Pons (tissue), 1 donor: Measurements from ENCODE around the gene MED31.
"Not testable (repeated sequence)": the region's sequence is repeated elsewhere in the genome, so short reads cannot be mapped to it uniquely, and the experiment has no call there.

Source experiments
- DNase-seq: peaks from one replicate; pipeline ENCODE4 v3.0.0-alpha.2; 2016; ENCODE audit warnings: low spot score

The MED31 gene

DNA sequence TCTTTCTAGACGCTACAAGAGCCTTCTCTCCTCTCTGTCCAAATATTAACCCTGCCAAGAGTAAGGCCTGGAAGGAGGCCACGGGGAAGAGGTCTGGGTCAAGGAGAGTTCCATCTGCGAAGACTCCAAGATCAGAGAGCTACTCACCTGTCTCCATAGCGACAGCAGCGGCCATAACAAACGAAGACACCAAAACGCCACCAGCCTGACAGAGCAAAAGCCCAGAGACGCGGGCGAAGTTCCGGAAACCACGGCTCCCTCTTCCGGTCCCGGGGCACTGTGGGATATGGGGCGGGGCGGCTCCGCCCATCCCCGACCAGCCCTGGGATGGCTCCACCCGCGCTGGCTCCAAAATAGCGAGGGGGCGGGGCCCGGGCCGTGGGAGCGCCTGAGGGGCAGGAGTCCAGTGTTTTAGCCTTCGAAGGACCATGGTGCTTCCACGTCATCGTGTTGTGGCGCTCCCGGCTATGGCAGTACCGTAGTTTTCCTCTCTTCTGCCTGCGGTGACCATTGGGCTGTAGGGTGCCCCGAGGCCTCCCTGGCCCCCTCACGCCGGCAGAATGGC is at the start of gene MED31, which contains the start of gene C17orf100:
MED31 (minus strand) TSS at position 252 of the 565 bp plus-strand sequence; CDS start at position 175, 77 bp downstream.
C17orf100 (plus strand) TSS at position 409 of the 565 bp plus-strand sequence; CDS start at position 561, 152 bp downstream.
- DNase-seq = peak; percentile 85

DNA sequence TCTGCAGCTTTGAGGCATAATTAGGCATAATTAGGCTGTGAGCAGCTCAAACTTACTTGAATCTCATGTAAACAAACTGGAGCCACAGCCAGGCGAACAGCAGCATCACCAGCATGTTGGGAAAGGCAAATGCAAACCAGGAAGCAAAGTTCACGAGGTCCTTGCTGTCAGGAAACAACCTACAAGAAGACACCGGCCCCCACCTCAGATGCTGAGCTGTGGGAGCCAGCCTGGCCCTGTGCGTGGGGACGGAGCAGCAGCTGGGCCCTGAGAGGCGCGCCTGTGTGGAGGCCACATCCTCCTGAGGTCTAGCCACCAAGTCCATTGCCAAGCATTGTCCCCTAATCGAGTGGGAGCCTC is 49.5 kb upstream of the MED31 start:
- DNase-seq = no peak

DNA sequence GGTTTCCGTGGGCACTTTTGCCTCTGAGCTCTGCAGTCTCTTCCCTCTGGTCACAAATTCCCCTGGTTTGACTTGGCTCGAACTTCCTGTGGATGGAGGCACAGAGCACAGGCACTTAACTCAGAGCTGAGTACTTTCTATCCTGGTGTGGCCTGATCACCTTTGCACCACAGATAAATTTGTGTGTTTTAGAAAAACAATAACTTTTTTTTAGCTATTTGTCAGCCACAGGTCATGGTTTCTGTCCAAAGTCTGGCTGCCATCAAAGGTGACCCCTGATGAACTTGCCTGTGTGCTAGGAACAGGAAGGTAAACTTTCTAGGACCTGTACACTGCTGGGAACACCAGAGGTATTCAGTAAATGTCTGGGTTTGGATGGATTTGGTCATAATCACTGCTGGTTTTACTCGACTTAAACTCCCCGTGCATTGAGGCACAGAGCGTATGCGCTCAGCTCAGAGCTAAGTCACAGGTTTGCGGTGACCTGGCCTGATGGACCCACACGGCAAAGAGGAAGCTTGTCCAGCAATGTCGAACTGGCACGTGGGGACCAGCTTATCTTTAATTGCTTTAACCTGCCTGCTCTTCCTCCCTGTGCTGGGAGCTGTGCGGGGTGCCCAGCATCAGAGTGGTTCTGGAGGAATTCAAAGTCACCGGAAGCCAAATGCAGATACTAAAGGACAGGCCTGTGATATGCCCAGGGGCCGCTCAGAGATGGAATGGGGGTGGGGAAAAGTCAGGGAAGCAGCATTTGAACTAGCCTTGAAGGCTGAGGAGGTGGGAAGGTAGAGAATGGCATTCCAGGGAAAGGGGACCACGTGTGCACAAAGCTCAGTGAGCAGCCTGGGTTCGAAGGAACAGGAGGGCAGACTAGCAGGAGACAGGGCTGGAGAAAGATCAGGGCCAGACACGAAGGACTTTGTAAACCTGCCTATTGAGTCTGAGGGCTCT is 48.9 kb upstream of the MED31 start:
- no peak for DNase-seq

DNA sequence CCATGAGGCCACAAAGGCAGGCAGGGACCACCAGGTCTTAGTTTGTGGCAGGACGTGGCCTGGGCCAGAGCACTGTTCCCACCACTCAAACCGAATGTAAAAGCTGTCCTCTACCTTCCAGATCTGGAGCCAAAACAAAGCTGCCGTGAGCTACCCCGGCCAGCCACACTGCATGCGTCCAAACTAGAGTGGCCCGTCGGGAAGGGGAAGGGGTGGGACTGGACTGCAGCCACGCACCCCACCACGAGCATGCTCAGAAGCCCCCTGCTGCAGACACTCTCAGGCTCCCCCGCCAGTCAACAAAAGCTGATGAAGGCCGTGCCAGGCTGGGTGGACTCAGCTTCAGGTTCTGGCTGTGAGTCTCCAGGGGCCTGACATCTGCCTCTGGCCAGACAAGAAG is 46.6 kb upstream of the MED31 start:
- no peak for DNase-seq

DNA sequence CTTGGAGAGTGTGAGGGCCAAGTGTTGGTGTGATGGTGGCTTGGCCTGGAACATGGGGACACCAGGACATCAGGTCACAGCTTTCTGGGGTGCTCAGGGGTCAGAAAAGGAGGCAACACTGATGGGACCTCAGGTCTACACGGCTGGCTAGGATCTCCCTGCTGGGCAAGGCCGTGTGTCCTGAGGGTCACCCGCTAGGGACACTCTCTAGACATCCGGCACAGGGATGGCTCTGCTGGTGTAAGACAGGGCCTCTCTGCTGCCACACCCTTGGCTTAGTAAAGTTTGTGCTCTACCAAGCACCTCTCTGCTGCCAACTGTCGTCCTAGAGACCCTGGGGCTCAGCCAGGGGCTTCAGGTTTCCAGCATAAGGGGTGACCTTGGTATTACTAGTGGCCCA is 45.5 kb upstream of the MED31 start:
- no peak for DNase-seq

DNA sequence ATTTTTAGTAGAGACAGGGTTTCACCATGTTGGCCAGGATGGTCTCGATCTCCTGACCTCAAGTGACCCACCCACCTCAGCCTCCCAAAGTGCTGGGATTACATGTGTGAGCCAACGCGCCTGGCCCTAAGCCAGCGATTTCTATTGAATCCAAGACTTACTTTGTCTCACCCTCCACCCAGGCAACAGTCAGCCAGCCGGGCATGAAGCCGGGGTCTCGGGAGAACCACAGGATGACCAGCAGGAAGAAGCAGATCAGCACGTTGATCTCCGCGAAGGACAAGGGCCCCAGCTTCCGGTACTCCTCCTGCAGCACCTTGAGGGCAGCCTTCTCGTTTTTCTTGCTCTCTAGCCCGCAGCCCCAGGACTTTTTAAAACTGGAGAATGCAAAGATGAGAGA is 44.2 kb upstream of the MED31 start:
- no peak for DNase-seq

DNA sequence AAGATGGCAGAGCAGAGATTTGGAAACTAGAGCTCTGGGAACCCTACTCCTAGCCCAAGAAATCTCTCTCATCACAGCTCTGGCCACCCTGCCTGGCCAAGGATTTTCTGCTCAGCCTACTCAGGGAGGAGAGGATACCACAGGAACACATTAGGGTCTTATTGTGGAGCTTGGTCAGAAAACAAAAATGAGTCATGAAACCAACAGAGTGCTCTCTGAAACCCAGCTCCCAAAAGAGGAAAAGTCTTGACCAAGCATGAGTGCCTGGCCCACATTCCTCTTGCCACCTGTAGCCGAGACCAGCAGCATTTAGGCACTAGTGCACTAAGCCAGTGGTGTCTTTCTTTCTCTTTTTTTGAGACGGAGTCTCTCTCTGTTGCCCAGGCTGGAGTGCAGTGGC is 43.6 kb upstream of the MED31 start:
- no peak for DNase-seq

DNA sequence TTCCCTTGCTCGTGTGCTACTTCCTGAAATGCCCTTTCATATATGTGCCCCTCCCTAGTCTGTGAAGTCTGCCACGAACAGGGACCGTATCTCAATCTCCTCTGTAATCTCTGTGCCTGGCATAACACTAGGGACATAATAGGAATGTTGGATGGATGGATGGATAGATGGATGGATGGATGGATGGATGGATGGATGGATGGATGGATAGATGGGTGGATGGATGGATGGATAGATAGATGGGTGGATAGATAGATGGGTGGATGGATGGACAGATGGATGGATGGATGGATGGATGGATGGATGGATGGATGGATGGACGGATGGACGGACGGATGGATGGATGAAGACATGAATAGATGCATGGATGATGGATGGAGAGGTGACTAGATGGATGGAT is 40.6 kb upstream of the MED31 start:
- DNase-seq = not testable (repeated sequence)

DNA sequence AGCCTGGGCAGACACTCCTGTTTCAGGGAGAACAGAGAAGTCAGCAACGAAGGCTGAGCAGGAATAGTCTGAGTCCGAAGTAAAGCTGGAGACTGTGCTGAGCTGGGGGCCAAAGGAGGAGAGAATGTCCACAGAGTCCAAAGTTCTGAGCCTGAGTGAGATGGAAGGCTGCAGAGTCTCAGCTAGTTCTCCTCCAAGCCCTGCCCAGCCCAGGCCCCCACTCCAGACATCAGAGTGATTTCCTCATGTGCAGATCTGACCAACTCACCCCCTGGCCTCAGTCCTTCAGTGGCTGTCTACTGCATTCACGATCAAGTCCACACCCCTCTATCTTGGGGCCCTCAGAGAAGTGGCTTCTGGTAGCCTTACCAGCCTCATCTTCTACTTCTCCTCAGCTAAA is 40.1 kb upstream of the MED31 start:
- DNase-seq = no peak

DNA sequence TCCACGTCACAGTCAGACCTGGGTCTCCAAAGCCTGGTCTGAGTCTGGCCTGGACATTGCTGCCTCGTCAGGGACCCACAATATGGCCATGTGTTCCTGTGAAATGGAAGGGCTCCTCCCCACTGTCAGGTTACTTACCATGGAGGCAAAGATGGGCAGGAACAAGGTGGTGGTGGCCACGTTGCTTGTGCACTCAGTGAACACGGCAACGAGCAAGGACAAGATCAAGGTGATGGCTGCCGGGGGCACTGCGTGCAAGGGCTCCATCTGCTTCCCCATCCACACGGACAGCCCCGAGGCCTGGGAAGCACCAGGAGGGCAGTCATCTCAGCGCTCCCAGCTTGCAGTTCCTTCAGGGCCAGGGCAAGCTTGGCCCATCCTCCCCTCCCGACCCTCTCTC is 39.2 kb upstream of the MED31 start:
- no peak for DNase-seq

DNA sequence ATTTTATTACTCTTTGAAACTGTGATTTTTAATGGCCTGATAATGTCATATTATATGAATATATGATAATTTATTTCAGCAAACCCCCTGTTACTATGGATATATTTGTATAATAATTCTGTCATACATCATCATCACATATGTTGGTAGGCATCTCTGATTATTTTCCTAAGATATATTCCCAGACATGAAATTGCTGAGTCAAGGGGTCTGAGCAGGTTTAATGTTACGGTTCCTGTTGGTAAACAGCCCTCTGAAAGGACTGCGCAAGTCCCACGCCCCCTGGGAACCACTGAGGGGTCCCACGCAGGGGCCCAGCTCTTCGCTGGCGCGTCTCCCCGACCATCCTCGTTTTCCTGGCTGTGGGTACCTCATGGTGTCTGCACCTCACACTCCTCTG is 37.5 kb upstream of the MED31 start:
- no peak for DNase-seq

DNA sequence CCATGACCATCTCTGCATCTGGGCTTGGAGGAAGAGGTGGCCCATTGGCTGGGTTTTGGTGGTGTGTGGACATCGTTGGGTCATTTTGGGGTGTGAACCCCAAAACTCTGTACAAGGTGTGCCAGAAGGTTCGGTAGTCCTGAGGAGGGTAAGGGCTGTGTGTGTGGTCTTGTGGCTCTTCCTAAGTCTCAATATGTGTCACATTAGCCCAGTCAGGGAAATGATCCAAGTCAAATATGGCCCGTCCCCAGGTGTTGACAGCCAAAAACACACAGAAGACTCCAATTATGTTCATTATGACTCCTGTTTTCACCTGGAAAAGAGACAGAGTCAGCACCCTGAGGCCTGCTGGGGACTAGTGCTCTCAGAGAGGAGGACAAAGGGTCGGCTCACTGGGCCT is 34.6 kb upstream of the MED31 start:
- DNase-seq = no peak

DNA sequence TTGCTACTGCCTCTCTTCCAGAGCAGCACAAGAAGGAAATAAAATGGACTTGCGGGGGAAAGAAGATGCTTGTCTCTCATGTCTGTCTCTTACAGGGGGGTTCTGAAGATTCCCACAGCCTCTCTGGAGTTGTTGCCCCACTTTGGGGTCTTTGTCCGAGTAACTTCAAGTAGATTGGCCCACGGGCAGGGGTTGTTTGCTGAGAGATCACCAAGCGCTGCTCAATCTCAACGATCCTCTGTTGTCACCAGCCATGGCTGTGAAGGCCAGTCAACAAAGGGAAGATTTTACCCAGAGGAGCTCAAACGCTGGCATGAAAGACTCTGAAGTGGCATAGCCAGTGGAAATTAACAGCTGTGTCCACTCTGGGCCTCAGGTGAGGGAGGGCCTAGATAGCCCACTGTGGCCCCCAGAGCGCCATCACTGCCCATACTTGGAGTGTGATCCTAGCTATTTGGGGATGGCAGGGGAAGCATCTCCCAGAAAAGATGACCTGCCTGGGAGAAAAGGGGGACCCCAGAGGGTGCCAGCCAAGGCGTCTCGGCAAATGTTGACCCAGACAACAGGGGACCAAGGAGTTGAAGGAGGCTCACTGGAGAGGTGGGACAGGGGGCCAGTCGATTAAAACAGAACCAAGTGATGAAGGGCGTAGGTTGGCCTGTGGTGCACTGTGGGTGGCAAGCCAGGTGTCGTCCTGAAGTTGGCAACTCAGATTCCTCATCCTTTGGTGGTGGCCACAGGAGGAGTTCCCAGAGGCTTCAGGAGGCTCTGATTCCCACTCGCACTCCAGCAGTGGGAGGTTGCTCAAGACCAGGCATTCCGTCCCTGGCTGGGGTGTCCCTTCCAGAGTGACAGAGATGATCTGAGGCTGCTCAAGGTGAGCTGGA is 33.7 kb upstream of the MED31 start:
- DNase-seq = no peak

DNA sequence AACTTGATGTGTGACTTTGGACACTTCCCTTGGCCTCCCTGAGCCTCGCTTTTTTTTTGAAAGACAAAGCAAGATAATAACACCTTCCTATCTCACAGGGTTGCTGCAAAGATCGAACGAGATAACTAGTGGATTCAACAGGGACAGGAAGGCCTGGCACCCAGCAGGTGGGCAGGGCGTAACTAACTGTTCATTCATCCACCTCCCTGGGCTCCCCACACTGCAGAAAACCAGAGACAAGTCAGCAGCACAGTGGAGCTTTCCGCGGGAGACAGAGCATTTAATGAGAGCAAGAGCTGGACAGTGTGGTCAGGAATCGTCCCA is 33.0 kb upstream of the MED31 start:
- no peak for DNase-seq

DNA sequence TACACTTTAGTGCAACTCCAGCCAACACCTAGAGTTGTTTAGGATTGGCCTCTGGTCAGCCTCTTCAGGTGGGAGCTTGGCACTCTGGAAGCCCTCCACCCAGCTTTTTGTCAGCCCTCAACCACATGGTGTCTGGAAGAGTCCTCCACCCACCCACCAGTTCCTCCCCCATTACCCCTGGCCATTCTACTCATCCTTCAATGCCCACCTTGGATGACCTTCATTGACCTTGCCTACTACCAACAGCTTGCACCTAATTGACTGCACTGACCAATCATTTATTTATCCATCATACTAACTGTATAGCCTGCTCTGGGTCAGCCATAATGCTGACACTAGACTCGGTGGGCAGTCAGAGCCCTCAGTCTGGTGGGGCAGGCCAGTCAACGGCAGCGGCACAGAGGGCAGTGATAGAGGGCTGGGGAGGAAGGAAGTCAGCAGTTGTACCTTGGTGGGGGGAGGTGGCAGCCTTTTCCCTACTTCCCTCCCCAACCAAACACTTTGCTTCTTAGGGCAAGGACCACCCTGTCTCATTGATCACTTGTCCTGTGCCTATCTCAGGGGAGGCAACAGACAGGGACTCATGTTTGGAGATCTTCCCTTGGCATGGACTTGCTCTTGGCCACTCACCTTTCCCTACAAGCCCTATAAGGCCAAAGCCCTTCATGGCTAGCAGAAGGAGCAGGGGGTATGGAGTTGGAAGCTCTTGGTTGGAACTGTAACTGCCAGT is 32.5 kb upstream of the MED31 start:
- no peak for DNase-seq

DNA sequence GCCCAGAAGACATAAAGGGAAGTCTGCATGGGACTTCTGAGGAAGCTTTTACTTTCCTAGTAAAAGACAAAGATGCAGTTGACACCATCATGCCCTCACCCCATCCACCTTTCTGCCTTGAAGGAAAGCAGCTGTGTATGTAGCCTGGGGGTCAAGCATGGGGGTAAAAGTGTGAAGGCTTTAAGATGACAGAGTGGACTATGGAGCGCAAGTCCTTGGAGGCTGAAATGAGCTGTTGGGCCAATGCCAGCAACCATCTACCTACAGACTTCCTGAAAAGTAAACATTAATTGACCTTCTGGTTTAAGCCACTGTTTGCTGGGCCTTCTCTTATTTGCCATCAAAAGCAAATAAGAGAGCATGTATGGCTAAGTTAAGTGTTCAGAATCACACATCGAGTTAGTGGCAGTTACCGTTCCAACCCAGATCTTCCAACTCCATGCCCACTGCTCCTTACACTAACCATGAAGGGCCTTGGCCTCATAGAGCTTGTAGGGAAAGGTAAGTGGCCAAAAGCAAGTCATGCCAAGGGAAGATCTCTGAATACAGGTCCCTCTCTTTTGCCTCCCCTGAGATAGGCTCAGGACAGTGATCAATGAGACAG is 31.8 kb upstream of the MED31 start:
- no peak for DNase-seq

DNA sequence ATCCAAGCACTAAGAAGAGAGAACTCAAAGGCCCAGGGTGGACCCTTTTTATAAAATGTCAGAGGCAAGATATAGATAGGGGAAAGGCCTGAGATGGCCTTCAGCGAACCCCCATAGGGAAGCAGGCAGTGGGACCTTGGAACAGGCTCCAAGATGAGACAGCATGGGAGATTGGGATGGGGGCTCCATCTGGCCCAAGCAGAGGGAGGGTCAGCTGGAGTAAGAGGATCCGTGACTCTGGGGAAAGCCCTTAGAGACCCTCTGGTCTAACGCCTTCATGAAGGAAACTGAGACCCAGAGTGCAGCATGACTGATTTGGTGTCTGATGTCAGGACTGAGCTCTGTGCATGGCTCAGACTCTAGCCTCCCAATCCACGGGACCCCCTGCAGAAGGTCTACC is 30.9 kb upstream of the MED31 start:
- no peak for DNase-seq

DNA sequence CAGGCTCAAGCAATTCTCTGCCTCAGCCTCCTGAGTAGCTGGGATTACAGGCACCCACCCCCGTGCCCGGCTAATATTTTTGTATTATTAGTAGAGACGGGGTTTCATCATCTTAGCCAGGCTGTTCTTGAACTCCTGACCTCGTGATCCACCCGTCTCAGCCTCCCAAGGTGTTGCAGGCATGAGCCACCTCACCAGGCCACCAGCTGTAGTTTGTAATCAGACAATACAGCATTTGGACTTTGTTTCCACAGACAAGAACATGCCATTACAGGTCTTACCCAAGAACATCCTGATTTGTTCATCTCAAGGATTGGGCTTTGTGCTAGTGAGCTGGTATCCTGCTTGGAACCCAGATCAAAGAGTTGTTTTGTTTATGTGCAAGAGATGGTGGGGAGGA is 30.3 kb upstream of the MED31 start:
- DNase-seq = no peak

DNA sequence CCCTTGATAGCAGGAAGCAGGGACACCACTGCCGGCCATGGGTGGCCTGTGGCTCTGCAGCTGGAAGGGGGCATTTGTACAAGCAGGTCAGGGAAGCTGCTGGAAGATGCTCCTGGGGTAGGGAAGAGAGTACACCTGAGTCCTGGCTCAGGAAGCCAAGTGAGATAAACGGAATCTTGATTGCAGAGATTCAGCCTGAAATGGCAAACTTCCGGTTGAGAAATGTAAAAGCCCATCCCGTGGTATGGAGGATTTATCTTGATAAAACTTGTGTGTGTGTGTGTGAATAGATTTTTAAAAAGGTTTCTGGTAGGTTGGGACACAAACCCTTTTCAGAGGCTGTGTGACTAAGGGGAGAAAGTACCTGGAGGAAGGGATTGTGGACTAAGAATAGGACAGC is 29.8 kb upstream of the MED31 start:
- DNase-seq = no peak

DNA sequence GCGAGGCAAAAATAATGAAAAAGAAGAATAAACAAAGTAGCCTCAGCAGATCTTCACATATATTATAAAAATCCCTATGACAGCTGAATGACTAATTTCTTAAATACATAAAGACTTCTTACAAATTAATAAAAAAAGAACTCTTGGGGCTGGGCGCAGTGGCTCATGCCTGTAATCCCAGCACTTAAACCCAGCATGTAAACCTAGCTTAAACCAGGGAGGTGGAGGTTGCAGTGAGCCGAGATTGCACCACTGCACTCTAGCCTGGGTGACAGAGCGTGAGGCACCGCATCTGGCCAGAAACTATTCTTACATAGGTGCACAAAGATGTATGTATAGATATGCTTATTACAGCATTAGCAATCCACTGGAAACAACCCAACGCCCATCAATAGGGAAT is 27.8 kb upstream of the MED31 start:
- no peak for DNase-seq

DNA sequence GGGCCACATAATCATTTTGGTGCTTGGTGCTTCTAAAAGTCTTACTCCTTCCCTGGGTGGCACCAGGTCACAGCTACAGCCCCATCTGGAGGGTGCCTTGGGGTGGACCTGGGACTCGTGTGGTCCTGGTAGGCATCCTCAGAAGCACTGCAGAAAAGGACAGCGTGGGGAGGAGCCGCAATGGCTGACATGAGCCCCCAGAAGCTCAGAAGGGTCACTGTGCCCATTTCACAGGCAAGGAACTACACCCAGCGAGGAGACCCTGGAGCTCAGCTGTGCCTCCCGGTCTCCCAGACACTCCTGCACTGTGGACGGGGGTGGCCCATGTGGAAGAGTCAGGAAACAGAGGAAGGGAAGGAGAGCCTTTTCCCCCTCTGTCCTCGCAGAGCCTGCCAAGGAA is 26.5 kb upstream of the MED31 start:
- DNase-seq = no peak
